ENCODE data around the gene OR2V2. TPM values are rescaled to one million over a fixed set of nuclear protein-coding genes. Genes with fewer than 3 reads are reported as not detected.

The OR2V2 gene
- total and polyA plus RNA-seq, 12 donors = not detected

DNA sequence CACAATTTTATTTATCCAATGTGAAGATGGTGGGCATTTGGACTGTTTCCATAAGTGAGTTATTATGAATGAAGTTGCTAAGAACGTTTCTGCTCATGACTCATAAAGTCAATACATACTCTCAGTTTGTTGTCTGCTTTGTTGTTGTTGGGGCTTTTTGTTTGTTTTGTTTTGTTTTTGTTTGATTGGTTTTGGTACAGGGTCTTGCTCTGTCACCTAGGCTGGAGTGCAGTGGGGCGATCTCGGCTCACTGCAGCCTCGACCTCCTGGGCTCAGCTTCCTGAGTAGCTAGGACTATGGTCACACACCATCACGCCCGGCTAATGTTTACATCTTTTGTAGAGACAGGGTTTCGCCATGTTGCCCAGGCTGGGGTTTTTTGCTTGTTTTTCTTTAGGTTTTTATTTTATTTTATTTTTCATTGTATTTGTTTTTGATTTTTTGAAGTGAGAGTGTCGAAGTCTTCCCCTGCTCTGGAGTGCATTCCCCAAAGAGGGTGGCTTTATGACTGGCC is 39.7 kb downstream of the OR2V2 start:
- no peaks in the 10 kb centered on the region for H3K9me3 ChIP-seq (replicated peaks in 1 of 3)
- TF ChIP-seq POLR2A (IDR thresholded peaks at IDR 0.05) = no peak
- TF ChIP-seq, protein P1, sequence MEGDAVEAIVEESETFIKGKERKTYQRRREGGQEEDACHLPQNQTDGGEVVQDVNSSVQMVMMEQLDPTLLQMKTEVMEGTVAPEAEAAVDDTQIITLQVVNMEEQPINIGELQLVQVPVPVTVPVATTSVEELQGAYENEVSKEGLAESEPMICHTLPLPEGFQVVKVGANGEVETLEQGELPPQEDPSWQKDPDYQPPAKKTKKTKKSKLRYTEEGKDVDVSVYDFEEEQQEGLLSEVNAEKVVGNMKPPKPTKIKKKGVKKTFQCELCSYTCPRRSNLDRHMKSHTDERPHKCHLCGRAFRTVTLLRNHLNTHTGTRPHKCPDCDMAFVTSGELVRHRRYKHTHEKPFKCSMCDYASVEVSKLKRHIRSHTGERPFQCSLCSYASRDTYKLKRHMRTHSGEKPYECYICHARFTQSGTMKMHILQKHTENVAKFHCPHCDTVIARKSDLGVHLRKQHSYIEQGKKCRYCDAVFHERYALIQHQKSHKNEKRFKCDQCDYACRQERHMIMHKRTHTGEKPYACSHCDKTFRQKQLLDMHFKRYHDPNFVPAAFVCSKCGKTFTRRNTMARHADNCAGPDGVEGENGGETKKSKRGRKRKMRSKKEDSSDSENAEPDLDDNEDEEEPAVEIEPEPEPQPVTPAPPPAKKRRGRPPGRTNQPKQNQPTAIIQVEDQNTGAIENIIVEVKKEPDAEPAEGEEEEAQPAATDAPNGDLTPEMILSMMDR (IDR thresholded peaks at IDR 0.05) = no peak
- no peak for DNase-seq
- WGBS, 4 donors = 34 to 60% (median 40%) methylated on average over 8 of the region's 8 CpGs
- H3K36me3 ChIP-seq (replicated peaks in 1 of 2) = no peaks in the 10 kb centered on the region
- intact Hi-C loops (cut with DNase I) = loop anchor here (2.0 to 5.0 kb wide), 3 partner anchors 35 to 75 kb away; partner anchors contain the start of genes TRIM41 (in 2 of the 2) and TRIM52 (in 1 of the 2)
- peak overlapping the region in 2 of 5 donors; percentile 75 for H3K27ac ChIP-seq
- no peaks in the 10 kb centered on the region for H3K27me3 ChIP-seq
- H3K4me3 ChIP-seq = peak overlapping the region in 1 of 4 donors; percentile 82
- H3K4me1 ChIP-seq (replicated peaks in 1 of 2) = peaks cover 20 to 22% of the 10 kb centered on the region in 2 donors

DNA sequence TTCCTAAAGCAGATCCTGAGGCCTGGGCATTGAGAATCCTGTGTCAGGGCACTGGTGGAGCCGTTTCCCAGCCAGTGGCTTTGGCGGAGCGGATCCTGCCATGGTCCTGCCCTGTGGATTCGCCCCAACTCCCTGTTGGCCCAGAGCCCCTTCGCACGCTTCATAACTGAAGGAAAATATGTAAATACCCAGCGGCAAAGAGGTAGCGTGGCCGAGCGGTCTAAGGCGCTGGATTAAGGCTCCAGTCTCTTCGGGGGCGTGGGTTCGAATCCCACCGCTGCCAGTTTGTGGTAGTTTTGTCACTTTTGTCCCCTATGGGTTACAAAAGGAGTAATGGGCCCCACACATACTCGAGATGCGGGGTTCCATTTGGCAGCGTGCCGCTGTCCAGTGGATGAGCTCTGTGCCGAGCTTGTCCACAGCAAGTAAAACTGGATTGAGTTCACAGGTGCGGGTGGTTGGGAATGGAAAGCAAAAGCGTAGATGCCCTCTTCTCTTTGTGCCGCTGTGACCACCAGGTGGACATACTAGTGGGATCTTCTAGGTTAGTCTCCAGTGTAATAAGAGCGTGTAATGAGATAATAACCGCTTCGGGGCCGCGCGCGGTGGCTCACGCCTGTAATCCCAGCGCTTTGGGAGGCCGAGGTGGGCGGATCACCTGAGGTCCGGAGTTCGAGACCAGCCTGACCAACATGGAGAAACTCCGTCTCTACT is 40.3 kb downstream of the OR2V2 start:
- H3K27ac ChIP-seq = peak overlapping the region in 3 of 5 donors; percentile 53 to 75 (median 75)
- TF ChIP-seq, protein P1 (IDR thresholded peaks at IDR 0.05) = peak in 2 of 6 experiments; percentile 33 to 44
- no peak for TF ChIP-seq POLR2A (IDR thresholded peaks at IDR 0.05)
- intact Hi-C loops (cut with DNase I) = loop anchor here (2.0 to 5.0 kb wide), 3 partner anchors 35 to 75 kb away; partner anchors contain the start of genes TRIM41 (in 2 of the 2) and TRIM52 (in 1 of the 2)
- peak overlapping the region in 1 of 4 donors; percentile 82 for H3K4me3 ChIP-seq
- DNase-seq = peak; percentile 71 to 94 (median 76)
- 2 to 5% (median 4%) methylated on average over 14 to 37 of the region's 37 CpGs for WGBS, 4 donors
- peaks cover 22 to 25% of the 10 kb centered on the region in 2 donors for H3K4me1 ChIP-seq (replicated peaks in 1 of 2)
- H3K27me3 ChIP-seq = no peaks in the 10 kb centered on the region
- no peaks in the 10 kb centered on the region for H3K9me3 ChIP-seq (replicated peaks in 1 of 3)
- H3K36me3 ChIP-seq (replicated peaks in 1 of 2) = no peaks in the 10 kb centered on the region

DNA sequence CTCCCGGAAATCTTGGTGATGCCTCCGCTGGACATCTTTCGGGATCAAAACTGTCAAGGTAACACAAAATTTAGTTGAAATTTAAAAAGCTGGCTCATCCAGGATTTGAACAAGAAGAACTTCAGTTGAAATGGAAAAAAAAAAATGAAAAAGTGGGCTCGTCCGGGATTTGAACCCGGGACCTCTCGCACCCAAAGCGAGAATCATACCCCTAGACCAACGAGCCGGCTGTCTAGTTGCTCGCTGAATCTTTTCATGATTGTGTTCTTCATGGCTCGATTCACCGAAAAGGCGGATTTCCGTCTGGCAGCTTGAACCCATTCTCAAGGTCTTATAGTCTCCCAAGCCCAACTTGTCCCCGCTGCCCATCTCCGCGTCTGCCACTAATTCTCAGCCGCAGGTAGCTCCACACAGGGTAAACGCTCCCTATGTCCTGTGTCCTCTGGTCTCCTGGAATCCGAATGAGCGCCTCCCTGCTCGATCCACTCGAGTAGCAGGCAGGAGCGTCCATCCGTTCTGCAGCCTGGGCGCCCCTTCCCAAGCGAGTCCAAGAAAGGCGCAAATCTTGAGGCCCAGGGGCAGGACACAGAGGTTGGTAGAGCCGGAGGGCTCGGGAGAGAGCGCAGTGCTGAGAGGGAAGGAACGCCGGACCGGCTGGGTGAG is 41.4 kb downstream of the OR2V2 start:
- no peaks in the 10 kb centered on the region for H3K9me3 ChIP-seq (replicated peaks in 1 of 3)
- H3K27ac ChIP-seq = peak overlapping the region in 3 of 5 donors; percentile 53 to 76 (median 75)
- peak overlapping the region in 3 of 4 donors; percentile 51 to 82 (median 52) for H3K4me3 ChIP-seq
- peaks cover 22 to 30% of the 10 kb centered on the region in 2 donors for H3K4me1 ChIP-seq (replicated peaks in 1 of 2)
- H3K36me3 ChIP-seq (replicated peaks in 1 of 2) = no peaks in the 10 kb centered on the region
- intact Hi-C loops (cut with DNase I) = loop anchor here (5.0 kb wide), 2 partner anchors 33 to 73 kb away; partner anchors contain the start of genes TRIM41 (in 1 of the 2) and TRIM52 (in 1 of the 2)
- DNase-seq = peak; percentile 63 to 93 (median 77)
- TF ChIP-seq POLR2A (IDR thresholded peaks at IDR 0.05) = no peak
- TF ChIP-seq, protein P1 (IDR thresholded peaks at IDR 0.05) = no peak
- H3K27me3 ChIP-seq = no peaks in the 10 kb centered on the region
- 1% methylated on average over 26 to 35 of the region's 35 CpGs for WGBS, 4 donors
